Smooth muscle cell of trachea (primary cell): ENCODE data around the gene ATP6V0A1. TPM values are rescaled to one million over a fixed set of nuclear protein-coding genes. Genes with fewer than 3 reads are reported as not detected.

Source experiments
- total RNA-seq: library from RNA; depleted of rRNA; stranded (reverse); fragments of >200 nt; gene quantifications from 2 replicates; pipeline ENCODE4 v1.2.1, GENCODE V29; 2014

Gene ATP6V0A1
- 55.3 and 73.6 TPM in 2 replicates for total RNA-seq

GRCh38 chr17:42458497-42459255, at the start of gene ATP6V0A1:
ATP6V0A1 (plus strand) TSS chr17:42458878; CDS start chr17:42460895, 2,017 bp downstream.

GRCh38 chr17:42422958-42423712, 35.5 kb upstream of the ATP6V0A1 start, which contains the start of gene CAVIN1:
CAVIN1 (minus strand) TSS chr17:42423256; CDS start chr17:42423097, 159 bp downstream.

GRCh38 chr17:42536048-42536371, 77.3 kb downstream of the ATP6V0A1 start, which contains the start of gene NAGLU:
NAGLU (plus strand) TSS chr17:42536241; CDS start chr17:42536273, 32 bp downstream.

GRCh38 chr17:42552736-42553135, 94.1 kb downstream of the ATP6V0A1 start, which contains the start of gene HSD17B1:
HSD17B1 (plus strand) TSS chr17:42552923; CDS start chr17:42552934, 11 bp downstream.

GRCh38 chr17:42561897-42562387, 103.3 kb downstream of the ATP6V0A1 start, which contains the start of gene COASY:
COASY (plus strand) TSS chr17:42562148; CDS start chr17:42562623, 475 bp downstream.

GRCh38 chr17:42566883-42567573, 108.3 kb downstream of the ATP6V0A1 start, which contains the start of gene MLX:
MLX (plus strand) TSS chr17:42567100; CDS start chr17:42567125, 25 bp downstream.

Other genes starting within 250 kb of the ATP6V0A1 start
- 25.2 and 31.6 TPM in 2 replicates for gene STAT5B, start 182.5 kb upstream of the ATP6V0A1 start, total RNA-seq
- 23.0 and 67.6 TPM in 2 replicates for gene STAT5A, start 170.4 kb upstream of the ATP6V0A1 start, total RNA-seq
- gene STAT3, start 70.4 kb upstream of the ATP6V0A1 start, total RNA-seq, result 87.0 and 146 TPM in 2 replicates
- 586 and 703 TPM in 2 replicates for gene CAVIN1, start 35.6 kb upstream of the ATP6V0A1 start, total RNA-seq
- gene NAGLU, start 77.4 kb downstream of the ATP6V0A1 start, total RNA-seq, result 60.9 and 61.7 TPM in 2 replicates
- 1.5 and 1.8 TPM in 2 replicates for gene HSD17B1, start 94.0 kb downstream of the ATP6V0A1 start, total RNA-seq
- 18.5 and 25.1 TPM in 2 replicates for gene COASY, start 103.3 kb downstream of the ATP6V0A1 start, total RNA-seq
- 32.9 and 36.7 TPM in 2 replicates for gene MLX, start 108.2 kb downstream of the ATP6V0A1 start, total RNA-seq
- gene PSMC3IP, start 118.9 kb downstream of the ATP6V0A1 start, total RNA-seq, result 3.1 and 5.5 TPM in 2 replicates
- 50.0 and 76.7 TPM in 2 replicates for gene RETREG3, start 150.5 kb downstream of the ATP6V0A1 start, total RNA-seq
- gene TUBG1, start 150.8 kb downstream of the ATP6V0A1 start, total RNA-seq, result 28.5 and 31.8 TPM in 2 replicates
- 12.2 and 12.7 TPM in 2 replicates for gene TUBG2, start 200.4 kb downstream of the ATP6V0A1 start, total RNA-seq
- gene PLEKHH3, start 218.1 kb downstream of the ATP6V0A1 start, total RNA-seq, result 22.3 and 28.7 TPM in 2 replicates
- 6.3 and 6.4 TPM in 2 replicates for gene CCR10, start 223.0 kb downstream of the ATP6V0A1 start, total RNA-seq
- 43.6 and 45.0 TPM in 2 replicates for gene CNTNAP1, start 223.7 kb downstream of the ATP6V0A1 start, total RNA-seq